Esophagus muscularis mucosa (tissue), 4 donors: Measurements from ENCODE around the gene PSMA3.

Experiments
- CTCF ChIP-seq, 3 experiments: fragments of 200-600 bp in 2 of 3; fragments of 450-650 bp in 1 of 3; sonication (generic) in 2 of 3; IDR thresholded peaks; one replicate each; pipeline ENCODE4 v1.5.1; 2017 to 2019; ENCODE audit warnings: antibody characterized with exemption in 3 of 3, mild to moderate bottlenecking in 2 of 3, moderate library complexity in 1 of 3
- EP300 ChIP-seq: sonication (generic); formaldehyde crosslinking; IDR thresholded peaks from one replicate; pipeline ENCODE4 v1.6.1; 2017; ENCODE audit warnings: antibody characterized with exemption
- POLR2A ChIP-seq: fragments of 450-650 bp; IDR thresholded peaks from one replicate; pipeline ENCODE4 v1.6.1; 2017; ENCODE audit warnings: antibody characterized with exemption, moderate library complexity, mild to moderate bottlenecking, low read depth
- POLR2AphosphoS5 ChIP-seq, 2 donors: sonication (generic); formaldehyde crosslinking; IDR thresholded peaks; one replicate each; pipeline ENCODE4 v1.6.1; 2017; ENCODE audit warnings: antibody characterized with exemption in 2 of 2

GRCh38 chr14:58270628-58271027 lies 26.0 kb downstream of the PSMA3 start:
- TF ChIP-seq CTCF (IDR thresholded peaks at IDR 0.05) (no peak), POLR2A (no peak), EP300 (no peak), POLR2AphosphoS5 (IDR thresholded peaks at IDR 0.05) (no peak)
